ENCODE data around the gene NUAK2. TPM values are rescaled to one million over a fixed set of nuclear protein-coding genes. Genes with fewer than 3 reads are reported as not detected.

NUAK2 gene
- total RNA-seq, 4 donors from 2014 or later, result 16.2 to 41.2 (median 30.2) TPM

- no peak overlapping the region for H3K4me3 ChIP-seq
- H3K9me3 ChIP-seq, result no peaks in the 10 kb centered on the region
- H3K27ac ChIP-seq, result no peak overlapping the region
- peaks cover 49% of the 10 kb centered on the region for H3K4me1 ChIP-seq
- TF ChIP-seq POLR2A (IDR thresholded peaks at IDR 0.05), result no peak
- TF ChIP-seq EP300 (IDR thresholded peaks at IDR 0.05), result no peak
- no peak for TF ChIP-seq POLR2AphosphoS5 (IDR thresholded peaks at IDR 0.05)
- TF ChIP-seq CTCF (IDR thresholded peaks at IDR 0.05), result no peak
- WGBS, result 65% methylated on average over 8 of the region's 8 CpGs
- H3K36me3 ChIP-seq, result peaks cover 18% of the 10 kb centered on the region
- no peaks in the 10 kb centered on the region for H3K27me3 ChIP-seq
- no peak for DNase-seq (ENCODE audit: low spot score in 2 of 2)
These were observed 50.3 kb downstream of the NUAK2 start for GRCh38 chr1:205271277-205271676.

GRCh38 chr1:205270764-205271163, 50.8 kb downstream of the NUAK2 start:
- no peak for DNase-seq (ENCODE audit: low spot score in 2 of 2)
- Histone ChIP-seq H3K4me3 (no peak overlapping the region), H3K4me1 (peaks cover 46% of the 10 kb centered on the region), H3K9me3 (no peaks in the 10 kb centered on the region), H3K27ac (no peak overlapping the region), H3K27me3 (no peaks in the 10 kb centered on the region), H3K36me3 (peaks cover 18% of the 10 kb centered on the region)
- 86% methylated on average over 8 of the region's 8 CpGs for WGBS
- TF ChIP-seq CTCF (IDR thresholded peaks at IDR 0.05) (no peak), POLR2AphosphoS5 (IDR thresholded peaks at IDR 0.05) (no peak), EP300 (IDR thresholded peaks at IDR 0.05) (no peak), POLR2A (IDR thresholded peaks at IDR 0.05) (no peak)

- WGBS, result 93% methylated on average over 7 of the region's 7 CpGs
- H3K4me3 ChIP-seq, result no peak overlapping the region
- TF ChIP-seq CTCF (IDR thresholded peaks at IDR 0.05), result no peak
- no peak for DNase-seq (ENCODE audit: low spot score in 2 of 2)
- no peaks in the 10 kb centered on the region for H3K9me3 ChIP-seq
- no peak overlapping the region for H3K27ac ChIP-seq
- H3K27me3 ChIP-seq, result no peaks in the 10 kb centered on the region
- peaks cover 43% of the 10 kb centered on the region for H3K4me1 ChIP-seq
- peaks cover 18% of the 10 kb centered on the region for H3K36me3 ChIP-seq
These were observed 51.3 kb downstream of the NUAK2 start for GRCh38 chr1:205270271-205270670.

- 94% methylated on average over 6 of the region's 8 CpGs for WGBS
These were observed 51.8 kb downstream of the NUAK2 start for GRCh38 chr1:205269711-205270110.

More at GRCh38 chr1:205269711-205270110, 51.8 kb downstream of the NUAK2 start:
- no peak overlapping the region for H3K4me3 ChIP-seq
- H3K36me3 ChIP-seq, result peaks cover 18% of the 10 kb centered on the region
- H3K4me1 ChIP-seq, result peaks cover 40% of the 10 kb centered on the region
- TF ChIP-seq POLR2AphosphoS5 (IDR thresholded peaks at IDR 0.05) (no peak), POLR2A (IDR thresholded peaks at IDR 0.05) (no peak), CTCF (IDR thresholded peaks at IDR 0.05) (no peak), EP300 (IDR thresholded peaks at IDR 0.05) (no peak)
- H3K27ac ChIP-seq, result no peak overlapping the region
- no peak for DNase-seq (ENCODE audit: low spot score in 2 of 2)
- no peaks in the 10 kb centered on the region for H3K9me3 ChIP-seq
- no peaks in the 10 kb centered on the region for H3K27me3 ChIP-seq

Measured in suprapubic skin (tissue), 4 donors.